WTC11 (cell line): ENCODE results near the gene MX1. TPM values are rescaled to one million over a fixed set of nuclear protein-coding genes. Genes with fewer than 3 reads are reported as not detected.

Source experiments
- ATAC-seq: fragments of 200-7000 bp; cut with Tn5 transposase; 2 replicates; pipeline ENCODE4 v1.10.0; 2021; ENCODE audit warnings: mild to moderate bottlenecking, moderate library complexity
- CTCF ChIA-PET: fragments of 300-600 bp; sonication (Branson Sonifier 250); formaldehyde crosslinking; loops from one replicate; lab custom pipeline; 2021; ENCODE audit warnings: antibody characterized with exemption; lab: Charles Lee
- POLR2A ChIA-PET: fragments of 350-600 bp; sonication (Branson Sonifier 250); formaldehyde crosslinking; loops from one replicate; lab custom pipeline; 2021; ENCODE audit warnings: antibody characterized with exemption; lab: Charles Lee
- DNase-seq: peaks from one replicate; pipeline ENCODE4 v3.0.0; 2021; ENCODE audit warnings: low spot score
- H3K27ac Mint-ChIP-seq: 2 replicates; pipeline ENCODE4 v1.8.0; 2021; ENCODE audit warnings: mixed read lengths
- H3K27me3 Mint-ChIP-seq: 2 replicates; pipeline ENCODE4 v1.8.0; 2021; ENCODE audit warnings: low read depth, mild to moderate bottlenecking, moderate library complexity, mixed read lengths
- H3K36me3 Mint-ChIP-seq: 2 replicates; pipeline ENCODE4 v1.8.0; 2021; ENCODE audit warnings: mixed read lengths
- H3K4me1 Mint-ChIP-seq: 2 replicates; pipeline ENCODE4 v1.8.0; 2022; ENCODE audit warnings: mixed read lengths
- H3K4me3 Mint-ChIP-seq: 2 replicates; pipeline ENCODE4 v1.8.0; 2021; ENCODE audit warnings: mild to moderate bottlenecking, moderate library complexity, mixed read lengths
- H3K9me3 Mint-ChIP-seq: 2 replicates; pipeline ENCODE4 v1.8.0; 2021; ENCODE audit warnings: mixed read lengths
- ATF1 ChIP-seq: sonication (generic); formaldehyde crosslinking; IDR thresholded peaks from 2 replicates; pipeline ENCODE4 v1.8.1; 2023; ENCODE audit warnings: mild to moderate bottlenecking, moderate library complexity, missing genetic modification reagents
- CREM ChIP-seq: sonication (generic); formaldehyde crosslinking; IDR thresholded peaks from 2 replicates; pipeline ENCODE4 v1.8.1; 2022; ENCODE audit warnings: mild to moderate bottlenecking, missing genetic modification reagents, moderate library complexity
- ELF4 ChIP-seq: sonication (generic); formaldehyde crosslinking; IDR thresholded peaks from 2 replicates; pipeline ENCODE4 v1.8.1; 2022; ENCODE audit warnings: low read depth, mild to moderate bottlenecking, moderate library complexity, missing genetic modification reagents
- FOXJ3 ChIP-seq: sonication (generic); formaldehyde crosslinking; IDR thresholded peaks from 2 replicates; pipeline ENCODE4 v1.9.0; 2021; ENCODE audit warnings: missing genetic modification reagents, mild to moderate bottlenecking, borderline replicate concordance
- GABPB1 ChIP-seq: sonication (generic); formaldehyde crosslinking; IDR thresholded peaks from 2 replicates; pipeline ENCODE4 v1.8.1; 2023; ENCODE audit warnings: mild to moderate bottlenecking, missing genetic modification reagents
- JUN ChIP-seq: sonication (generic); formaldehyde crosslinking; IDR thresholded peaks from 2 replicates; pipeline ENCODE4 v1.8.0; 2023; ENCODE audit warnings: mild to moderate bottlenecking, missing genetic modification reagents
- MXD4 ChIP-seq: fragments of 250-450 bp; sonication (Bioruptor Pico); IDR thresholded peaks from 2 replicates; pipeline ENCODE4 v1.8.0; 2021; ENCODE audit warnings: mild to moderate bottlenecking, moderate library complexity, borderline replicate concordance
- OVOL2 ChIP-seq: fragments of 250-450 bp; sonication (Bioruptor Pico); IDR thresholded peaks from 2 replicates; pipeline ENCODE4 v1.9.0; 2021; ENCODE audit warnings: mild to moderate bottlenecking, borderline replicate concordance
- RORB ChIP-seq: fragments of 250-450 bp; sonication (Bioruptor Pico); IDR thresholded peaks from 2 replicates; pipeline ENCODE4 v1.9.0; 2021; ENCODE audit warnings: mild to moderate bottlenecking
- SOX15 ChIP-seq: fragments of 250-450 bp; sonication (Bioruptor Pico); IDR thresholded peaks from 2 replicates; pipeline ENCODE4 v1.9.0; 2021; ENCODE audit warnings: mild to moderate bottlenecking
- ZNF416 ChIP-seq: fragments of 250-450 bp; sonication (Bioruptor Pico); IDR thresholded peaks from 2 replicates; pipeline ENCODE4 v1.9.0; 2021; ENCODE audit warnings: mild to moderate bottlenecking, inconsistent platforms
- total RNA-seq: library from RNA; stranded (reverse); gene quantifications from 3 replicates; pipeline ENCODE4 v1.2.3, GENCODE V29; 2021
- TF ChIP-seq, protein P1 (sequence below): sonication (generic); formaldehyde crosslinking; IDR thresholded peaks from 2 replicates; pipeline ENCODE4 v1.8.0; 2023; ENCODE audit warnings: missing genetic modification reagents, mild to moderate bottlenecking, borderline replicate concordance
- TF ChIP-seq, protein P2 (sequence below): sonication (generic); formaldehyde crosslinking; IDR thresholded peaks from 2 replicates; pipeline ENCODE4 v1.8.1; 2022; ENCODE audit warnings: missing genetic modification reagents, borderline replicate concordance
- TF ChIP-seq, protein P3 (sequence below): fragments of 200-600 bp; IDR thresholded peaks from 2 replicates; pipeline ENCODE4 v1.8.0; 2022; ENCODE audit warnings: antibody characterized with exemption
- TF ChIP-seq, protein P4 (sequence below): sonication (generic); formaldehyde crosslinking; IDR thresholded peaks from 2 replicates; pipeline ENCODE4 v1.8.0; 2022; ENCODE audit warnings: mild to moderate bottlenecking, missing genetic modification reagents
- TF ChIP-seq, protein P5 (sequence below): sonication (generic); formaldehyde crosslinking; IDR thresholded peaks from 2 replicates; pipeline ENCODE4 v1.8.1; 2023; ENCODE audit warnings: mild to moderate bottlenecking, moderate library complexity, missing genetic modification reagents

Gene MX1
- total RNA-seq, 1 experiment from 2014 or later = 3.6 TPM

DNA sequence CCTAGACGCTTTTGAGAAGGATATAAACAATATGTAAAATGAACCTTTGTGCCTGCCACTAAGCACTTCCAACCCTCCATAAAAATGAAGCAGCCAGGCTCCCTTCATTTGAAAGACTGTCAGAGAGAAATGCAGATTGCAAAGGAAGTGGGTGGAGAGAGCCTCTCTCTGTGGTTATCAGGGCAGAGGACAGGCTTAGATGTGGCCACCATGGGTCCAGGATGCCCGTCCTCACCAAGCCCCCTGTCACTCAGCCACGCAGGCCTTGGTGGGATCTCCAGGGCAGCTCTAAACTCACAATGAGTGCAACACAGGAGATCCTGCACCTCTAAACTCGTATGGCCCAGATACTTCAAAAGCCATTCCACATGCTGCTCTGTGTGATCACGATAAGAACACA is 44.0 kb downstream of the MX1 start (continued):
- TF ChIP-seq, protein P1, sequence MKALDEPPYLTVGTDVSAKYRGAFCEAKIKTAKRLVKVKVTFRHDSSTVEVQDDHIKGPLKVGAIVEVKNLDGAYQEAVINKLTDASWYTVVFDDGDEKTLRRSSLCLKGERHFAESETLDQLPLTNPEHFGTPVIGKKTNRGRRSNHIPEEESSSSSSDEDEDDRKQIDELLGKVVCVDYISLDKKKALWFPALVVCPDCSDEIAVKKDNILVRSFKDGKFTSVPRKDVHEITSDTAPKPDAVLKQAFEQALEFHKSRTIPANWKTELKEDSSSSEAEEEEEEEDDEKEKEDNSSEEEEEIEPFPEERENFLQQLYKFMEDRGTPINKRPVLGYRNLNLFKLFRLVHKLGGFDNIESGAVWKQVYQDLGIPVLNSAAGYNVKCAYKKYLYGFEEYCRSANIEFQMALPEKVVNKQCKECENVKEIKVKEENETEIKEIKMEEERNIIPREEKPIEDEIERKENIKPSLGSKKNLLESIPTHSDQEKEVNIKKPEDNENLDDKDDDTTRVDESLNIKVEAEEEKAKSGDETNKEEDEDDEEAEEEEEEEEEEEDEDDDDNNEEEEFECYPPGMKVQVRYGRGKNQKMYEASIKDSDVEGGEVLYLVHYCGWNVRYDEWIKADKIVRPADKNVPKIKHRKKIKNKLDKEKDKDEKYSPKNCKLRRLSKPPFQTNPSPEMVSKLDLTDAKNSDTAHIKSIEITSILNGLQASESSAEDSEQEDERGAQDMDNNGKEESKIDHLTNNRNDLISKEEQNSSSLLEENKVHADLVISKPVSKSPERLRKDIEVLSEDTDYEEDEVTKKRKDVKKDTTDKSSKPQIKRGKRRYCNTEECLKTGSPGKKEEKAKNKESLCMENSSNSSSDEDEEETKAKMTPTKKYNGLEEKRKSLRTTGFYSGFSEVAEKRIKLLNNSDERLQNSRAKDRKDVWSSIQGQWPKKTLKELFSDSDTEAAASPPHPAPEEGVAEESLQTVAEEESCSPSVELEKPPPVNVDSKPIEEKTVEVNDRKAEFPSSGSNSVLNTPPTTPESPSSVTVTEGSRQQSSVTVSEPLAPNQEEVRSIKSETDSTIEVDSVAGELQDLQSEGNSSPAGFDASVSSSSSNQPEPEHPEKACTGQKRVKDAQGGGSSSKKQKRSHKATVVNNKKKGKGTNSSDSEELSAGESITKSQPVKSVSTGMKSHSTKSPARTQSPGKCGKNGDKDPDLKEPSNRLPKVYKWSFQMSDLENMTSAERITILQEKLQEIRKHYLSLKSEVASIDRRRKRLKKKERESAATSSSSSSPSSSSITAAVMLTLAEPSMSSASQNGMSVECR (CRISPR knock-in tag) = no peak
- TF ChIP-seq, protein P2, sequence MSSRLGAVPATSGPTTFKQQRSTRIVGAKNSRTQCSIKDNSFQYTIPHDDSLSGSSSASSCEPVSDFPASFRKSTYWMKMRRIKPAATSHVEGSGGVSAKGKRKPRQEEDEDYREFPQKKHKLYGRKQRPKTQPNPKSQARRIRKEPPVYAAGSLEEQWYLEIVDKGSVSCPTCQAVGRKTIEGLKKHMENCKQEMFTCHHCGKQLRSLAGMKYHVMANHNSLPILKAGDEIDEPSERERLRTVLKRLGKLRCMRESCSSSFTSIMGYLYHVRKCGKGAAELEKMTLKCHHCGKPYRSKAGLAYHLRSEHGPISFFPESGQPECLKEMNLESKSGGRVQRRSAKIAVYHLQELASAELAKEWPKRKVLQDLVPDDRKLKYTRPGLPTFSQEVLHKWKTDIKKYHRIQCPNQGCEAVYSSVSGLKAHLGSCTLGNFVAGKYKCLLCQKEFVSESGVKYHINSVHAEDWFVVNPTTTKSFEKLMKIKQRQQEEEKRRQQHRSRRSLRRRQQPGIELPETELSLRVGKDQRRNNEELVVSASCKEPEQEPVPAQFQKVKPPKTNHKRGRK = no peak
- TF ChIP-seq, all 79 proteins: peak for 0

DNA sequence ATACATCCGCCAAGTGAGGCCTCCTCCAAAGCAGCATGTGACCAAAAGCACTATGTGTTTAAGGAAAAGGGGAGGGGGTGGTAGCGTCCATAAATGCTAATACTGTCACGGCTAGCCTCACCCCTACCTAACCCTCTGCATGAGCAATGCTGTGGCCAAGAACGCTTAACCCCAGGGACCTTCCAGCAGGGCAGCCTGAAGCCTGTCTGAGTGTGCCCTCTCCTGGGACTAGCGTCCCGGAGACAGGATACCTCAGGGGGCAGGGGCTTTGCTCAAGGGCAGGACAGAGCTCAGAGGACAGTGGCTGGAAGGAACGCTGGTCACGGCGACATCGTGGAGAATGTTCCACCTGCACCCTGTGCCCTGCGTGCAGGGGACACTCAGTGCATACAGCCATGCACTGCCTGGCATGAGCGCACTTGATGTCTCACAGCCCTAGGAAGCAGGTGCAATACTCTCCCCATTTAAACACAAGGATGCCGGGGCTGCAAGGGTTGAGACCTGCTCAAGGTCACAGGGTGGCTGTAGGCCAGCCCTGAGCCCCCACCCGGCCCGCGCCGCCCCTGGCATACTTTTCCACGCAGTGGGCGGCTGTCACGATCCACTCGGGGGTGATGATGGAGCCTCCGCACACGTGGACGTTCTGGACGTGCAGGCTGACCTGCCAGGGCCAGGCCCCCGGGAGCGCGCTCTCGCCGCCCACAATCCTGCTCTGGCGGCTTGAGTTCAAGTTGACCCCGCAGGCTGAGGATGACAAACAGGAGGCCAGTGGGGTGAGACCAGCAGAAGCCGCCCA is 46.9 kb downstream of the MX1 start:
- TF ChIP-seq CREM (CRISPR knock-in tag) (no peak), SOX15 (CRISPR knock-in tag) (no peak), MXD4 (no peak), ELF4 (CRISPR knock-in tag) (no peak), RORB (CRISPR knock-in tag) (no peak), GABPB1 (CRISPR knock-in tag) (no peak), ATF1 (CRISPR knock-in tag) (no peak), OVOL2 (no peak), JUN (CRISPR knock-in tag) (no peak), ZNF416 (no peak), FOXJ3 (CRISPR knock-in tag) (no peak)
- TF ChIP-seq, protein P3, sequence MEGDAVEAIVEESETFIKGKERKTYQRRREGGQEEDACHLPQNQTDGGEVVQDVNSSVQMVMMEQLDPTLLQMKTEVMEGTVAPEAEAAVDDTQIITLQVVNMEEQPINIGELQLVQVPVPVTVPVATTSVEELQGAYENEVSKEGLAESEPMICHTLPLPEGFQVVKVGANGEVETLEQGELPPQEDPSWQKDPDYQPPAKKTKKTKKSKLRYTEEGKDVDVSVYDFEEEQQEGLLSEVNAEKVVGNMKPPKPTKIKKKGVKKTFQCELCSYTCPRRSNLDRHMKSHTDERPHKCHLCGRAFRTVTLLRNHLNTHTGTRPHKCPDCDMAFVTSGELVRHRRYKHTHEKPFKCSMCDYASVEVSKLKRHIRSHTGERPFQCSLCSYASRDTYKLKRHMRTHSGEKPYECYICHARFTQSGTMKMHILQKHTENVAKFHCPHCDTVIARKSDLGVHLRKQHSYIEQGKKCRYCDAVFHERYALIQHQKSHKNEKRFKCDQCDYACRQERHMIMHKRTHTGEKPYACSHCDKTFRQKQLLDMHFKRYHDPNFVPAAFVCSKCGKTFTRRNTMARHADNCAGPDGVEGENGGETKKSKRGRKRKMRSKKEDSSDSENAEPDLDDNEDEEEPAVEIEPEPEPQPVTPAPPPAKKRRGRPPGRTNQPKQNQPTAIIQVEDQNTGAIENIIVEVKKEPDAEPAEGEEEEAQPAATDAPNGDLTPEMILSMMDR = no peak
- TF ChIP-seq, protein P4, sequence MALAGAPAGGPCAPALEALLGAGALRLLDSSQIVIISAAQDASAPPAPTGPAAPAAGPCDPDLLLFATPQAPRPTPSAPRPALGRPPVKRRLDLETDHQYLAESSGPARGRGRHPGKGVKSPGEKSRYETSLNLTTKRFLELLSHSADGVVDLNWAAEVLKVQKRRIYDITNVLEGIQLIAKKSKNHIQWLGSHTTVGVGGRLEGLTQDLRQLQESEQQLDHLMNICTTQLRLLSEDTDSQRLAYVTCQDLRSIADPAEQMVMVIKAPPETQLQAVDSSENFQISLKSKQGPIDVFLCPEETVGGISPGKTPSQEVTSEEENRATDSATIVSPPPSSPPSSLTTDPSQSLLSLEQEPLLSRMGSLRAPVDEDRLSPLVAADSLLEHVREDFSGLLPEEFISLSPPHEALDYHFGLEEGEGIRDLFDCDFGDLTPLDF = no peak
- TF ChIP-seq, protein P5, sequence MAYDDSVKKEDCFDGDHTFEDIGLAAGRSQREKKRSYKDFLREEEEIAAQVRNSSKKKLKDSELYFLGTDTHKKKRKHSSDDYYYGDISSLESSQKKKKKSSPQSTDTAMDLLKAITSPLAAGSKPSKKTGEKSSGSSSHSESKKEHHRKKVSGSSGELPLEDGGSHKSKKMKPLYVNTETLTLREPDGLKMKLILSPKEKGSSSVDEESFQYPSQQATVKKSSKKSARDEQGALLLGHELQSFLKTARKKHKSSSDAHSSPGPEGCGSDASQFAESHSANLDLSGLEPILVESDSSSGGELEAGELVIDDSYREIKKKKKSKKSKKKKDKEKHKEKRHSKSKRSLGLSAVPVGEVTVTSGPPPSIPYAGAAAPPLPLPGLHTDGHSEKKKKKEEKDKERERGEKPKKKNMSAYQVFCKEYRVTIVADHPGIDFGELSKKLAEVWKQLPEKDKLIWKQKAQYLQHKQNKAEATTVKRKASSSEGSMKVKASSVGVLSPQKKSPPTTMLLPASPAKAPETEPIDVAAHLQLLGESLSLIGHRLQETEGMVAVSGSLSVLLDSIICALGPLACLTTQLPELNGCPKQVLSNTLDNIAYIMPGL (CRISPR knock-in tag) = no peak
- Mint-ChIP-seq H3K4me1 (peaks cover 26% of the 10 kb centered on the region), H3K36me3 (peaks cover 19% of the 10 kb centered on the region; the same call in 1 of the 2 replicates), H3K27me3 (no peaks in the 10 kb centered on the region), H3K9me3 (no peaks in the 10 kb centered on the region), H3K27ac (no peak overlapping the region), H3K4me3 (no peak overlapping the region)
- DNase-seq (no peak), ATAC-seq (no peak)
- POLR2A ChIA-PET = no interaction called here
- CTCF ChIA-PET = no interaction called here
